Spleen (tissue), 11 donors: Measurements from ENCODE around the gene KLF9. TPM values are rescaled to one million over a fixed set of nuclear protein-coding genes. Genes with fewer than 3 reads are reported as not detected.

Experiments
- DNase-seq: peaks from one replicate; pipeline ENCODE4 v3.0.0-alpha.2; 2020
- H3K27ac ChIP-seq, 8 donors: fragments of 200-600 bp; sonication (generic) in 7 of 8; 1 replicate in 4 of 8; 2 replicates in 4 of 8; pipeline versions ENCODE4 v1.5.0 to v1.8.0; 2016 to 2021; ENCODE audit warnings: inconsistent platforms in 4 of 8, mild to moderate bottlenecking in 4 of 8, moderate library complexity in 1 of 8
- H3K27me3 ChIP-seq, 7 donors: fragments of 200-600 bp; sonication (generic) in 6 of 7; replicated peaks in 1 of 7; 1 replicate in 4 of 7; 2 replicates in 3 of 7; pipeline versions ENCODE4 v1.5.0 to v1.8.0; 2016 to 2021; ENCODE audit warnings: inconsistent platforms in 3 of 7, mild to moderate bottlenecking in 1 of 7
- H3K36me3 ChIP-seq, 6 donors: fragments of 200-600 bp; sonication (generic) in 5 of 6; 1 replicate in 4 of 6; 2 replicates in 2 of 6; pipeline versions ENCODE4 v1.5.0 to v1.8.0; 2016 to 2021; ENCODE audit warnings: inconsistent platforms in 2 of 6
- H3K4me1 ChIP-seq, 6 donors: fragments of 200-600 bp; sonication (generic) in 5 of 6; 1 replicate in 3 of 6; 2 replicates in 3 of 6; pipeline versions ENCODE4 v1.5.0 to v1.8.0; 2016 to 2021; ENCODE audit warnings: inconsistent platforms in 3 of 6
- H3K4me3 ChIP-seq, 8 donors: fragments of 200-600 bp; sonication (generic) in 7 of 8; 1 replicate in 4 of 8; 2 replicates in 4 of 8; pipeline versions ENCODE4 v1.5.0 to v1.8.0; 2016 to 2021; ENCODE audit warnings: inconsistent platforms in 4 of 8, mild to moderate bottlenecking in 4 of 8, moderate library complexity in 2 of 8
- H3K9me3 ChIP-seq, 8 donors: fragments of 200-600 bp; sonication (generic) in 7 of 8; 1 replicate in 4 of 8; 2 replicates in 4 of 8; pipeline versions ENCODE4 v1.5.0 to v1.8.0; 2016 to 2021; ENCODE audit warnings: inconsistent platforms in 4 of 8
- POLR2A ChIP-seq, 3 donors: fragments of 450-650 bp; IDR thresholded peaks; one replicate each; pipeline ENCODE4 v1.5.1; 2017; ENCODE audit warnings: antibody characterized with exemption in 3 of 3, mild to moderate bottlenecking in 1 of 3
- POLR2AphosphoS5 ChIP-seq, 3 donors: sonication (generic); formaldehyde crosslinking; IDR thresholded peaks; one replicate each; pipeline ENCODE4 v1.5.1; 2017; ENCODE audit warnings: antibody characterized with exemption in 3 of 3
- WGBS, 5 donors: extraction: QIAGEN DNeasy Blood & Tissue Kit in 3 of 5; methylation state at CpG; one replicate each; pipeline versions ENCODE4 v1.1.5 to v1.1.7; 2013 to 2018; 5-methylcytosine and 5-hydroxymethylcytosine counted together
- intact Hi-C: fragments of 100-400 bp; cut with DNase I; formaldehyde crosslinking; loops from one replicate; pipeline ENCODE4 v1.15.0; 2023; ENCODE audit warnings: low total_unique reads
- polyA plus RNA-seq, 3 donors: library from polyadenylated mRNA; stranded (reverse); fragments of 200-250 nt; gene quantifications; one replicate each; pipeline ENCODE4 v1.2.1, GENCODE V29; 2013
- total RNA-seq, 7 donors: library from RNA; depleted of rRNA in 3 of 7; stranded (reverse); fragments of >200 nt in 3 of 7; fragmentation: NEBNext Ultra II Directional in 4 of 7; extraction: Animal tissue kit (Norgen Biotek cat#: 25700) in 4 of 7; gene quantifications; one replicate each; pipeline versions ENCODE4 v1.1.0 to v1.2.1, GENCODE V29; 2016 to 2021
- TF ChIP-seq, protein P1 (sequence below), 11 experiments: fragments of 200-600 bp in 7 of 11; fragments of 450-650 bp in 4 of 11; sonication (generic) in 4 of 11; IDR thresholded peaks in 8 of 11; conservative IDR thresholded peaks in 3 of 11; 1 replicate in 7 of 11; 2 replicates in 4 of 11; pipeline versions ENCODE4 v1.4.0 to v1.8.0; 2016 to 2021; ENCODE audit warnings: antibody characterized with exemption in 11 of 11, inconsistent platforms in 4 of 11, mild to moderate bottlenecking in 1 of 11
- donor health status: healthy with polysubstance abuse.
- donor health status: DM: no; HTN: no; CAD: no; lungs with moderate emphysema.
- donor health status: DM: no; HTN: no; CAD: no.
- donor health status: Bipolar disorder and iron deficiency.
- donor health status: healthy.
- donor health status: DM: no; HTN: no; CAD: no.
- donor health status: DM: yes; HTN: yes; CAD: no.

The KLF9 gene
- total and polyA plus RNA-seq, 10 donors: 7.1 to 74.8 (median 36.8) TPM

- Histone ChIP-seq H3K36me3 (no peaks in the 10 kb centered on the region), H3K4me3 (no peak overlapping the region), H3K9me3 (peaks cover 0 to 2% (median 0%) of the 10 kb centered on the region in 8 donors), H3K4me1 (no peaks in the 10 kb centered on the region), H3K27ac (no peak overlapping the region), H3K27me3 (no peaks in the 10 kb centered on the region)
- no peak for DNase-seq
- intact Hi-C loops: no loop called here
- TF ChIP-seq POLR2A (IDR thresholded peaks at IDR 0.05) (no peak), POLR2AphosphoS5 (IDR thresholded peaks at IDR 0.05) (no peak)
- TF ChIP-seq, protein P1, sequence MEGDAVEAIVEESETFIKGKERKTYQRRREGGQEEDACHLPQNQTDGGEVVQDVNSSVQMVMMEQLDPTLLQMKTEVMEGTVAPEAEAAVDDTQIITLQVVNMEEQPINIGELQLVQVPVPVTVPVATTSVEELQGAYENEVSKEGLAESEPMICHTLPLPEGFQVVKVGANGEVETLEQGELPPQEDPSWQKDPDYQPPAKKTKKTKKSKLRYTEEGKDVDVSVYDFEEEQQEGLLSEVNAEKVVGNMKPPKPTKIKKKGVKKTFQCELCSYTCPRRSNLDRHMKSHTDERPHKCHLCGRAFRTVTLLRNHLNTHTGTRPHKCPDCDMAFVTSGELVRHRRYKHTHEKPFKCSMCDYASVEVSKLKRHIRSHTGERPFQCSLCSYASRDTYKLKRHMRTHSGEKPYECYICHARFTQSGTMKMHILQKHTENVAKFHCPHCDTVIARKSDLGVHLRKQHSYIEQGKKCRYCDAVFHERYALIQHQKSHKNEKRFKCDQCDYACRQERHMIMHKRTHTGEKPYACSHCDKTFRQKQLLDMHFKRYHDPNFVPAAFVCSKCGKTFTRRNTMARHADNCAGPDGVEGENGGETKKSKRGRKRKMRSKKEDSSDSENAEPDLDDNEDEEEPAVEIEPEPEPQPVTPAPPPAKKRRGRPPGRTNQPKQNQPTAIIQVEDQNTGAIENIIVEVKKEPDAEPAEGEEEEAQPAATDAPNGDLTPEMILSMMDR (IDR thresholded peaks at IDR 0.05 in 8 of 11, conservative IDR thresholded peaks at IDR 0.05 in 3 of 11): no peak
- WGBS, 5 donors: 84 to 93% (median 88%) methylated on average over 2 of the region's 2 CpGs
Observed at GRCh38 chr9:70449461-70449860, 35.0 kb upstream of the KLF9 start.

- Histone ChIP-seq H3K27ac (no peak overlapping the region), H3K4me1 (no peaks in the 10 kb centered on the region), H3K4me3 (no peak overlapping the region), H3K36me3 (no peaks in the 10 kb centered on the region), H3K27me3 (no peaks in the 10 kb centered on the region), H3K9me3 (peaks cover 0 to 2% (median 0%) of the 10 kb centered on the region in 8 donors)
- TF ChIP-seq POLR2A (IDR thresholded peaks at IDR 0.05) (no peak), POLR2AphosphoS5 (IDR thresholded peaks at IDR 0.05) (no peak)
- TF ChIP-seq, protein P1 (IDR thresholded peaks at IDR 0.05 in 8 of 11, conservative IDR thresholded peaks at IDR 0.05 in 3 of 11): no peak
- intact Hi-C loops: no loop called here
- no peak for DNase-seq
- 70 to 92% (median 87%) methylated on average over 1 of the region's 1 CpG for WGBS, 5 donors
Observed at GRCh38 chr9:70448919-70449318, 34.5 kb upstream of the KLF9 start.

- Histone ChIP-seq H3K4me1 (no peaks in the 10 kb centered on the region), H3K27me3 (no peaks in the 10 kb centered on the region), H3K4me3 (no peak overlapping the region), H3K27ac (no peak overlapping the region), H3K9me3 (peaks cover 0 to 2% (median 0%) of the 10 kb centered on the region in 8 donors), H3K36me3 (no peaks in the 10 kb centered on the region)
- intact Hi-C loops: no loop called here
- no peak for DNase-seq
- TF ChIP-seq POLR2A (IDR thresholded peaks at IDR 0.05): no peak
- TF ChIP-seq POLR2AphosphoS5 (IDR thresholded peaks at IDR 0.05): no peak
- TF ChIP-seq, protein P1 (IDR thresholded peaks at IDR 0.05 in 8 of 11, conservative IDR thresholded peaks at IDR 0.05 in 3 of 11): no peak
- WGBS, 5 donors: 75 to 97% (median 95%) methylated on average over 1 of the region's 1 CpG
Observed at GRCh38 chr9:70444904-70445303, 30.4 kb upstream of the KLF9 start.

GRCh38 chr9:70442328-70442848 lies 27.9 kb upstream of the KLF9 start:
- TF ChIP-seq, protein P1 (IDR thresholded peaks at IDR 0.05 in 8 of 11, conservative IDR thresholded peaks at IDR 0.05 in 3 of 11): no peak
- no peak for TF ChIP-seq POLR2A (IDR thresholded peaks at IDR 0.05)
- TF ChIP-seq POLR2AphosphoS5 (IDR thresholded peaks at IDR 0.05): no peak
- H3K27ac ChIP-seq: no peak overlapping the region

More at GRCh38 chr9:70442328-70442848, 27.9 kb upstream of the KLF9 start:
- 70 to 94% (median 86%) methylated on average over 1 of the region's 1 CpG for WGBS, 5 donors
- DNase-seq: no peak
- Histone ChIP-seq H3K36me3 (no peaks in the 10 kb centered on the region), H3K4me3 (no peak overlapping the region), H3K4me1 (peaks cover 0 to 24% (median 4%) of the 10 kb centered on the region in 6 donors), H3K27me3 (no peaks in the 10 kb centered on the region), H3K9me3 (no peaks in the 10 kb centered on the region)
- intact Hi-C loops: no loop called here
